GM18909 (cell line): ENCODE measurements around the gene NBAS.
"Not testable (repeated sequence)": the region's sequence is repeated elsewhere in the genome, so short reads cannot be mapped to it uniquely, and the experiment has no call there.

Experiments used
- ATAC-seq: cut with Tn5 transposase; IDR thresholded peaks from one replicate; pipeline ENCODE4 v1.9.1; 2021; ENCODE audit warnings: mild to moderate bottlenecking; ENCODE audit not compliant: unreplicated experiment, poor library complexity

Gene NBAS

GRCh38 chr2:15538792-15539191, 22.3 kb downstream of the NBAS start:
- ATAC-seq = no peak

GRCh38 chr2:15533860-15534480, 27.2 kb downstream of the NBAS start:
- no peak for ATAC-seq

- ATAC-seq = no peak
Measured at GRCh38 chr2:15532996-15533395, 28.1 kb downstream of the NBAS start.

- ATAC-seq = no peak
Measured at GRCh38 chr2:15531095-15531854, 29.9 kb downstream of the NBAS start.

- no peak for ATAC-seq
Measured at GRCh38 chr2:15527074-15527739, 33.9 kb downstream of the NBAS start.

GRCh38 chr2:15521641-15522181, 39.4 kb downstream of the NBAS start:
- no peak for ATAC-seq

GRCh38 chr2:15520346-15520745, 40.8 kb downstream of the NBAS start:
- ATAC-seq = no peak

- ATAC-seq = not testable (repeated sequence)
Measured at GRCh38 chr2:15518759-15519158, 42.4 kb downstream of the NBAS start.

- no peak for ATAC-seq
Measured at GRCh38 chr2:15517793-15518192, 43.3 kb downstream of the NBAS start.

GRCh38 chr2:15511686-15512085, 49.4 kb downstream of the NBAS start:
- no peak for ATAC-seq

GRCh38 chr2:15510552-15510951, 50.6 kb downstream of the NBAS start:
- no peak for ATAC-seq

- ATAC-seq = no peak
Measured at GRCh38 chr2:15510131-15510530, 51.0 kb downstream of the NBAS start.

GRCh38 chr2:15507697-15508096, 53.4 kb downstream of the NBAS start:
- no peak for ATAC-seq

- ATAC-seq = no peak
Measured at GRCh38 chr2:15507061-15507460, 54.1 kb downstream of the NBAS start.

GRCh38 chr2:15506229-15506819, 54.8 kb downstream of the NBAS start:
- no peak for ATAC-seq

- ATAC-seq = no peak
Measured at GRCh38 chr2:15504882-15505663, 56.1 kb downstream of the NBAS start.

- not testable (repeated sequence) for ATAC-seq
Measured at GRCh38 chr2:15499251-15499650, 61.9 kb downstream of the NBAS start.

- ATAC-seq = no peak
Measured at GRCh38 chr2:15498554-15498953, 62.6 kb downstream of the NBAS start.

- no peak for ATAC-seq
Measured at GRCh38 chr2:15494877-15495276, 66.3 kb downstream of the NBAS start.

GRCh38 chr2:15492773-15493325, 68.3 kb downstream of the NBAS start:
- ATAC-seq = no peak
